GM12878 (cell line): ENCODE measurements around the gene ITGB2. TPM values are rescaled to one million over a fixed set of nuclear protein-coding genes. Genes with fewer than 3 reads are reported as not detected.

ENCODE experiments used
- ATAC-seq: fragments of 200-7000 bp; cut with Tn5 transposase; 3 replicates; pipeline ENCODE4 v1.9.1; 2020; ENCODE audit warnings: mild to moderate bottlenecking, moderate library complexity
- BruUV-seq: library from RNA; stranded (reverse); fragments of 400-500 nt; replicated peaks from 2 replicates; lab custom pipeline; 2021; lab: Mats Ljungman, UMichigan
- CTCF ChIA-PET: fragments of 300-600 bp; sonication (Branson Sonifier 250); formaldehyde crosslinking; extraction: SDS; loops from one replicate; lab custom pipeline; 2021; ENCODE audit warnings: inconsistent platforms; lab: Yijun Ruan, JAX
- POLR2A ChIA-PET: fragments of 350-600 bp; formaldehyde crosslinking; extraction: SDS; loops from one replicate; lab custom pipeline; 2021; ENCODE audit warnings: inconsistent platforms; lab: Charles Lee
- RAD21 ChIA-PET: fragments of 300-600 bp; sonication (Branson Sonifier 250); formaldehyde crosslinking; loops from one replicate; lab custom pipeline; 2023; ENCODE audit warnings: antibody characterized with exemption; ENCODE audit not compliant: unreplicated experiment; lab: Charles Lee
- SMC1A ChIA-PET: fragments of 300-600 bp; sonication (Branson Sonifier 250); formaldehyde crosslinking; loops from one replicate; lab custom pipeline; 2023; ENCODE audit not compliant: unreplicated experiment, uncharacterized antibody; lab: Charles Lee
- DNase-seq: peaks from one replicate; pipeline ENCODE4 v3.0.0-alpha.2; 2011; ENCODE audit warnings: low read depth, low spot score
- FAIRE-seq: peaks from 3 replicates; lab custom pipeline; 2011; peaks lifted over from hg19 to GRCh38; lab: Jason Lieb, UNC
- H2AFZ ChIP-seq: 2 replicates; pipeline ENCODE4 v1.6.0; 2011; ENCODE audit warnings: low read depth, low read length, control low read depth; ENCODE audit not compliant: control insufficient read depth
- H3K27ac ChIP-seq: 2 replicates; pipeline ENCODE4 v1.5.1; 2011; ENCODE audit warnings: control low read depth; ENCODE audit not compliant: control insufficient read depth, insufficient read depth
- H3K27me3 ChIP-seq, 2 experiments: replicated peaks in 1 of 2; 2 replicates each; pipeline versions ENCODE4 v1.6.0 to v1.6.1; 2011; ENCODE audit warnings: low read length in 1 of 2; ENCODE audit not compliant: control insufficient read depth in 2 of 2, insufficient read depth in 2 of 2
- H3K36me3 ChIP-seq, 2 experiments: 2 replicates each; pipeline ENCODE4 v1.5.1; 2011; ENCODE audit warnings: low read length in 1 of 2; ENCODE audit not compliant: control insufficient read depth in 2 of 2, insufficient read depth in 2 of 2
- H3K4me1 ChIP-seq: 2 replicates; pipeline ENCODE4 v1.6.1; 2011; ENCODE audit warnings: mild to moderate bottlenecking, low read length, moderate library complexity, mixed read lengths; ENCODE audit not compliant: control insufficient read depth, insufficient read depth
- H3K4me2 ChIP-seq: 2 replicates; pipeline ENCODE4 v1.6.0; 2011; ENCODE audit warnings: control low read depth; ENCODE audit not compliant: control insufficient read depth, insufficient read depth
- H3K4me3 ChIP-seq: fragments of 200-600 bp; sonication (generic); 2 replicates; pipeline ENCODE4 v1.5.1; 2016
- H3K79me2 ChIP-seq: 2 replicates; pipeline ENCODE4 v1.6.0; 2011; ENCODE audit warnings: low read length; ENCODE audit not compliant: control insufficient read depth, insufficient read depth
- H3K9ac ChIP-seq: 2 replicates; pipeline ENCODE4 v1.8.0; 2011; ENCODE audit warnings: low read length, control low read depth, mixed read lengths; ENCODE audit not compliant: control insufficient read depth, insufficient read depth
- H3K9me3 ChIP-seq: replicated peaks from 3 replicates; pipeline ENCODE4 v1.5.1; 2011; ENCODE audit warnings: mild to moderate bottlenecking, low read length; ENCODE audit not compliant: control insufficient read depth, insufficient read depth
- H4K20me1 ChIP-seq: 2 replicates; pipeline ENCODE4 v1.6.0; 2011; ENCODE audit not compliant: control insufficient read depth, insufficient read depth
- KDM1A ChIP-seq: fragments of 200-600 bp; sonication (generic); IDR thresholded peaks from 2 replicates; pipeline ENCODE4 v1.6.1; 2016; ENCODE audit warnings: borderline replicate concordance
- NKRF ChIP-seq: fragments of 450-650 bp; conservative IDR thresholded peaks from 2 replicates; pipeline ENCODE4 v1.6.1; 2017; ENCODE audit warnings: mild to moderate bottlenecking, moderate library complexity
- RCOR1 ChIP-seq: conservative IDR thresholded peaks from 2 replicates; pipeline ENCODE4 v1.6.1; 2012; ENCODE audit warnings: low read depth, low read length, improper control_type of control experiment
- SKIL ChIP-seq: fragments of 450-650 bp; IDR thresholded peaks from 2 replicates; pipeline ENCODE4 v1.6.1; 2017; ENCODE audit warnings: mild to moderate bottlenecking, low read depth, inconsistent platforms; ENCODE audit not compliant: poor library complexity, severe bottlenecking
- YY1 ChIP-seq: IDR thresholded peaks from 2 replicates; pipeline ENCODE4 v1.6.1; 2011; ENCODE audit warnings: low read depth, mild to moderate bottlenecking, low read length
- ZNF622 ChIP-seq: fragments of 450-650 bp; IDR thresholded peaks from 2 replicates; pipeline ENCODE4 v1.6.1; 2017; ENCODE audit warnings: mild to moderate bottlenecking, inconsistent platforms
- WGBS: methylation state at CpG from one replicate; pipeline ENCODE4 v1.1.6; 2016; ENCODE audit warnings: low lambda C conversion rate; ENCODE audit not compliant: insufficient replicate concordance, insufficient coverage; ENCODE audit errors: missing lambda C conversion rate; 5-methylcytosine and 5-hydroxymethylcytosine counted together
- in situ Hi-C: fragments of 300-500 bp; cut with MboI; formaldehyde crosslinking; loops from 9 replicates; pipeline ENCODE4 v1.14.3; 2018; ENCODE audit warnings: mixed read lengths
- intact Hi-C: fragments of 100-400 bp; cut with micrococcal nuclease; formaldehyde crosslinking; loops from one replicate; pipeline ENCODE4 v1.14.2; 2022; ENCODE audit not compliant: unreplicated experiment
- polyA plus RNA-seq, 11 experiments: library from polyadenylated mRNA; depleted of rRNA in 4 of 11; unstranded in 6 of 11; stranded (reverse) in 5 of 11; fragments of >200 nt; fragmentation: Nextera tagmentation in 4 of 11; fragmentation: Illumina TruSeq in 1 of 11; extraction: Ambion mirVana in 4 of 11; extraction: Trizol in 1 of 11; gene quantifications; 1 replicate in 1 of 11; 2 replicates in 10 of 11; pipeline versions ENCODE4 v1.2.1 to v1.2.3, GENCODE V29; 2011 to 2016; ENCODE audit warnings: inconsistent platforms in 2 of 11, missing spikeins in 2 of 11, low read depth in 1 of 11
- total RNA-seq, 4 experiments: library from RNA; depleted of rRNA in 3 of 4; stranded (reverse); fragments of >200 nt in 3 of 4; fragmentation: Illumina TruSeq in 1 of 4; extraction: Trizol in 1 of 4; gene quantifications; 2 replicates each; pipeline versions ENCODE4 v1.2.1 to v1.2.3, GENCODE V29; 2013 to 2021

Gene ITGB2
- total and polyA plus RNA-seq, 10 of the 15 experiments (the other 5 are each of a cell fraction or from before 2014, with no cell fraction given), result 8.0 to 172 (median 58.9) TPM

- ATAC-seq (no peak), FAIRE-seq (no peak), DNase-seq (no peak)
- no TSS peak for BruUV-seq
- ChIA-PET RAD21 (interaction anchor here (11.2 kb wide), 1 partner anchor 172 kb away, joined by 141 read pairs; no protein-coding TSS in a partner anchor), CTCF (interaction anchor here (3.0 to 7.2 kb wide), 2 partner anchors 174 to 182 kb away, joined by 14 to 47 read pairs; no protein-coding TSS in a partner anchor), SMC1A (no interaction called here), POLR2A (no interaction called here)
- TF ChIP-seq KDM1A, result no peak
- TF ChIP-seq SKIL, result no peak
- no peak for TF ChIP-seq NKRF
- TF ChIP-seq RCOR1, result no peak
- no peak for TF ChIP-seq ZNF622
- no peak for TF ChIP-seq YY1
- Histone ChIP-seq H3K27ac (no peak overlapping the region), H3K4me2 (no peak overlapping the region), H3K27me3 (no peaks in the 10 kb centered on the region), H2AFZ (no peak overlapping the region), H3K9ac (no peak overlapping the region), H3K36me3 (peaks cover 6 to 45% of the 10 kb centered on the region in 2 experiments; a peak in 3 of 4 replicates), H3K9me3 (no peaks in the 10 kb centered on the region), H3K79me2 (peaks cover 5% of the 10 kb centered on the region), H3K4me1 (no peaks in the 10 kb centered on the region), H3K4me3 (no peak overlapping the region), H4K20me1 (peaks cover 3% of the 10 kb centered on the region; the same call in 1 of the 2 replicates)
- WGBS, result 91% methylated on average over 16 of the region's 16 CpGs
- intact Hi-C loops, result no loop called here
- in situ Hi-C loops, result loop anchor here (5.0 kb wide), 1 partner anchor 37 kb away; no protein-coding TSS in a partner anchor
Measured at GRCh38 chr21:44955798-44956175, 35.1 kb upstream of the ITGB2 start.
